ENCODE results near the gene VWF. TPM values are rescaled to one million over a fixed set of nuclear protein-coding genes. Genes with fewer than 3 reads are reported as not detected.

VWF gene
- total and polyA plus RNA-seq, 2 of the 4 experiments (the other 2 are of a cell fraction): under 0.01 to 0.09 TPM

DNA sequence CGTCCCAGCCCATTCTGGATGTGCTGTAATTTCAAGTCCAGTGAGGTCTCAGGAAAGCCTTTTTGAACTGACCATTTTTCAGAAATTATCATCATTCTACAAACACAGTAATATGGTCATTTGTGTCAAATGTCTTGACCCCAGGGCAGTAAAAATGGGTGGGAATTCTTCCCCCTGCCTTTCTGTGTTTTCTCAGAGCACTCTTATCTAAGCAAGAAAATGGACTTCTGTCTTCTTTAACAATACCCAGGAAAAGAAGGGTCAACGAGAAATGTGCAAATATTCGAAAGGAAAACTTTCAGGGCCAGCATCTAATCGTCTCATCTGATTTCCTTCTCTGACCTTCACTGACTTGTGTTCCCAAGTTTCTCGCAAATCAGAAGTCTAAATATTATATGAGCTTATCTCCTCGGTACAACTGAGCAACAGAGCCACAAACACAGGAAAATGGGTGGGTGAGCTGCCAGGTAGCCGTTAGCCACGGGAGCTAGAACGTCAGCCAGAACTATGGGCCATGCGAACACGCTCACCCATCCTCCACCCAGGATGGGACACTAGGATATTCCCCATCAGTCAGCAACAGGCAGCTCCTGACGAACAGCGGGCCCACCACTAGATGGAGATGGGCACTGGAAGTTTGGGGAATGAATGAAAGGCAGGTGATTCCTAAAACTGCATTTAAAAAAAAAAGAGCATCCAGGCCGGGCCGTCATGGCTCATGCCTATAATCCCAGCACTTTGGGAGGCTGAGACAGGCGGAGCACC lies 57.1 kb downstream of the VWF start:
- dilution Hi-C loops (cut with HindIII; ENCODE audit: low sequenced_read_pairs, unreplicated experiment): no loop called here
- BruUV-seq (replicated peaks): no TSS peak
- Histone ChIP-seq H3K27me3 (ENCODE audit: control insufficient read depth, insufficient read depth, low read length) (no peaks in the 10 kb centered on the region), H4K20me1 (ENCODE audit: insufficient read depth, low read length) (no peaks in the 10 kb centered on the region), H3K79me1 (ENCODE audit: low read depth in 1 of 2, low read length in 2 of 2) (no peaks in the 10 kb centered on the region), H3K18ac (ENCODE audit: low read depth, low read length) (no peak overlapping the region), H3K14ac (replicated peaks; ENCODE audit: low read depth, low read length) (no peak overlapping the region), H2BK15ac (ENCODE audit: low read depth, low read length) (peak overlapping the region; percentile 23; the same call in 1 of the 3 replicates), H3K4ac (ENCODE audit: low read depth, low read length) (peak overlapping the region; percentile 47), H3K9me3 (ENCODE audit: control insufficient read depth, insufficient read depth, low read length) (no peaks in the 10 kb centered on the region), H3K9me1 (ENCODE audit: insufficient read depth, low read length) (peaks cover 17% of the 10 kb centered on the region), H3K9ac (ENCODE audit: low read depth, low read length) (no peak overlapping the region), H3K36me3 (ENCODE audit: control insufficient read depth, insufficient read depth, low read length) (no peaks in the 10 kb centered on the region), H2BK5ac (ENCODE audit: low read depth, low read length, poor library complexity, severe bottlenecking) (no peak overlapping the region), H3K4me1 (ENCODE audit: control insufficient read depth, insufficient read depth, low read length) (peaks cover 15% of the 10 kb centered on the region), H4K5ac (ENCODE audit: low read depth, low read length) (no peak overlapping the region; the same call in 1 of the 2 replicates), H3K56ac (ENCODE audit: extremely low read depth, insufficient read depth, low read length) (no peak overlapping the region), H2AK9ac (replicated peaks; ENCODE audit: low read depth, low read length, poor library complexity) (no peak overlapping the region), H3K27ac (ENCODE audit: insufficient read depth, low read length) (no peak overlapping the region), H2AFZ (replicated peaks; ENCODE audit: low read length, poor library complexity) (no peak overlapping the region), H2BK20ac (ENCODE audit: low read depth, low read length) (peak overlapping the region; percentile 70), H3K4me2 (ENCODE audit: low read depth, low read length) (no peak overlapping the region), H2BK120ac (ENCODE audit: low read depth, low read length) (peak overlapping the region; percentile 35), H2AK5ac (ENCODE audit: low read depth, low read length) (peak overlapping the region; percentile 69), H4K91ac (ENCODE audit: insufficient read depth, low read depth, low read length) (peak overlapping the region; percentile 16; the same call in 1 of the 2 replicates), H3K4me3 (ENCODE audit: insufficient read depth, low read depth, low read length) (no peak overlapping the region), H3K23ac (ENCODE audit: low read depth, low read length) (no peak overlapping the region), H4K8ac (ENCODE audit: low read depth in 2 of 2, low read length in 2 of 2) (no peak overlapping the region)
- TF ChIP-seq RCOR1 (IDR thresholded peaks at IDR 0.05; ENCODE audit: insufficient replicate concordance, low read length) (no peak), NFE2L2 (IDR thresholded peaks at IDR 0.05; ENCODE audit: low read depth, low read length) (no peak), MXI1 (IDR thresholded peaks at IDR 0.05; ENCODE audit: borderline replicate concordance, low read depth, low read length) (no peak), SMC3 (IDR thresholded peaks at IDR 0.05; ENCODE audit: low read depth, low read length) (peak; percentile 39; the same call in 1 of the 2 replicates), RAD21 (IDR thresholded peaks at IDR 0.05; ENCODE audit: low read length) (peak; percentile 44; the same call in 1 of the 2 replicates)
- TF ChIP-seq, protein P1, sequence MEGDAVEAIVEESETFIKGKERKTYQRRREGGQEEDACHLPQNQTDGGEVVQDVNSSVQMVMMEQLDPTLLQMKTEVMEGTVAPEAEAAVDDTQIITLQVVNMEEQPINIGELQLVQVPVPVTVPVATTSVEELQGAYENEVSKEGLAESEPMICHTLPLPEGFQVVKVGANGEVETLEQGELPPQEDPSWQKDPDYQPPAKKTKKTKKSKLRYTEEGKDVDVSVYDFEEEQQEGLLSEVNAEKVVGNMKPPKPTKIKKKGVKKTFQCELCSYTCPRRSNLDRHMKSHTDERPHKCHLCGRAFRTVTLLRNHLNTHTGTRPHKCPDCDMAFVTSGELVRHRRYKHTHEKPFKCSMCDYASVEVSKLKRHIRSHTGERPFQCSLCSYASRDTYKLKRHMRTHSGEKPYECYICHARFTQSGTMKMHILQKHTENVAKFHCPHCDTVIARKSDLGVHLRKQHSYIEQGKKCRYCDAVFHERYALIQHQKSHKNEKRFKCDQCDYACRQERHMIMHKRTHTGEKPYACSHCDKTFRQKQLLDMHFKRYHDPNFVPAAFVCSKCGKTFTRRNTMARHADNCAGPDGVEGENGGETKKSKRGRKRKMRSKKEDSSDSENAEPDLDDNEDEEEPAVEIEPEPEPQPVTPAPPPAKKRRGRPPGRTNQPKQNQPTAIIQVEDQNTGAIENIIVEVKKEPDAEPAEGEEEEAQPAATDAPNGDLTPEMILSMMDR (conservative IDR thresholded peaks at IDR 0.05; ENCODE audit: low read depth, low read length): peak; percentile 39
- intact Hi-C loops (cut with micrococcal nuclease): no loop called here
- CTCF ChIA-PET: interaction anchor here (0.5 to 1.4 kb wide), 4 partner anchors 68 to 218 kb away, joined by 3 to 7 read pairs (median 4); no protein-coding TSS in a partner anchor
- WGBS, 2 experiments (ENCODE audit: extremely low coverage in 2 of 2, insufficient read length in 1 of 2): 80% methylated on average over 1 of the region's 16 CpGs; no CpG with 5 or more reads in 1 of the 2 experiments
- POLR2A ChIA-PET (ENCODE audit: unreplicated experiment): no interaction called here
- DNase-seq: peak; percentile 28
- in situ Hi-C loops (cut with MboI; ENCODE audit: low sequenced_read_pairs): loop anchor here (5.0 kb wide), 1 partner anchor 115 kb away; no protein-coding TSS in a partner anchor
- no peak for ATAC-seq (ENCODE audit: low read depth)

Measured in IMR-90 (cell line).